HTERT RPE-1 (cell line): ENCODE data around the gene NR3C2.
"Not testable (repeated sequence)": the region's sequence is repeated elsewhere in the genome, so short reads cannot be mapped to it uniquely, and the experiment has no call there.

Source experiments
- in situ Hi-C: fragments of 300-500 bp; cut with MboI; formaldehyde crosslinking; loops from 4 replicates; pipeline ENCODE4 v1.14.3; 2020; ENCODE audit warnings: low sequenced_read_pairs

NR3C2 gene

DNA sequence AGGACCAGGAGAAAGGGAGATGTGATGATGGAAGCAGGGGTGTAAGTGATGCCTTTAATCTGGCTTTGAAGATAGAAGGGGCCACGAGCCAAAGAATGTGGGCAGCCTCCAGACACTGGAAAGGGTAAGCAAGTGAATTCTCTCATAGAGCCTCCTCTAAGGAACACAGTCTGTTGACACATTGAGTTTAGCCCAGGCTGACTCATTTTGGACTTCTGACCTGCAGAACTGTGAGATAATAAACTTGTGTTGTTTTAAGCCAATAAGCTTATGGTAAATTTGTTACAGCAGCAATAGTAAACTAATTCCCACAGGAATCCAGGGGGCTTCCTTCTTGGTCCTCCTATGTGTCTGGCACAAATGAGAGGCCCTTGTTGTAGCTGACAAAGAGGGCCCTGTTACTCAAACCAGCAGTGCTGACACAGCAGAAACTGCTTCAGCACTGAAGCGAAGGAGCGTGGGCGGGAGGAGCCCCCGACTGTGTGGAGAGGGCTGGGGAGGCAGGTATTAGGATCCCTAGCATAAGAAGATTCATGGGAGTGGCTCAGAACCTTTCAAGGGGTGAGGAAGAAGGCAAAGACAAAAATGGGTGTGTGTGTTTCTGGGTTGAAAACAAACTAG, 268.7 kb downstream of the NR3C2 start:
- in situ Hi-C loops = no loop called here

GRCh38 chr4:148171596-148171995, 270.6 kb downstream of the NR3C2 start:
- in situ Hi-C loops = no loop called here

DNA sequence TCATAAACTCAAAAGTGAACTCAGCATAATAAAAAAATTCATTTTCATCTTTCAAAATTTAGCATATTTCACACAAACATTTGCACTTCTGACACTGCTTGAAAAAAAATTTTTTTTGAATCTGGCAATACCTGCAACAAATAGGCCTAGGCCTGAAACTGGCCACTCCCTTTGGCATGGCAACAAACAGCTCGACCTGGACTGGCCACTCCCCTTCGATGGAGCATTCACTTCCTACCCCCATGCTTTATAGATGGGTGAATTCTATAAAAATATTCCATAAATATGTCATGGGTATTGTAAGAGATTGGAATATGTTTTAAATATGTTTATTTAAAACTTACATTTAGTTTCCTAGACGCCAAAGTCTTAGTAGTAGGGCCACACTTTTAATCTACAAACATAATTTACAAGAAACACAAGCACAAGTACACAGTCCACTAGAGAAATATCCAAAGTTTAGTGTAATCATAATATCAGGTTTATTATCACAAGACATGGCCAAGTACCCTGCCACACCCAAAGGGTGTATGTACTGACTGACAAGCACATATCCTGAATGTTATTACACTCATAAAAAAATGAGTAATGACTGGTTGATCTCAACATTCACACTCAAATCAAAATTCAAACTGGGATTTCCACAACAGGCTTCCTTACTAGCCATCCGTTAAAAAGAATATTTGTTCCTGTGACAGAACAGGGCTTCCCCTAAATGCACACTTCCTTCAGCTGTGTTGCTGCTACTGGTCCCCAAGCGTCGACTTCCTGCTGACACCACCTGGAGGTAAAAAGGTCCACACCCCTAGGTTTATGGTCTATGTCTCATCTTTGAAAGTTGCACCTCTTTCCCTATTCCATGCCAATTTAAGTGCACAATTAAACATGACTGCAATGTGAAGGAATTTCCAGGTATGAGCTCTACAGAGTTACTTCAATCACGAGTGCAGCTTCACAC, 271.5 kb downstream of the NR3C2 start:
- in situ Hi-C loops = no loop called here

DNA sequence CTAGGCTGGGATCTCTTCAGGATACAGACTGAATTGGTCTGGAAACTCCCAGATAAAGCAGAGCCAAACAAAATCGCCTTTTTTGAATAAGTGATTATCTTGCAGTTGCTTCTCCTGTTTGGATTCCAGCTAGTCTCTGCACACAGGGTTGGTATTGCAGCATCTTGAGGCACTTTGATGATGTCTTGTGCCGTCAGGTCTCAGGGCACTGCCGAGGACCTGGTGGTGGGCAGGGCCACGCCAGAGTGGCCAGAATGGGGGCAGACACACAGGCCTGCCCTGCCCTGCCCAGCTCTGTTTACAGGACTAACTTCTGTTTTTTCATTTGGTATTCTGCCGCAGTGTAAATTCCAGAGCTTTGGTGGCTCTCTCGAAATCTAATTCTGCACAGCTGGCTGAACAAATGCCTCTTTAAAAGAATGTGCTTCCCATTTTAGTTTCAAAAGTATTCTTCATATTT, 276.1 kb downstream of the NR3C2 start:
- in situ Hi-C loops = no loop called here

DNA sequence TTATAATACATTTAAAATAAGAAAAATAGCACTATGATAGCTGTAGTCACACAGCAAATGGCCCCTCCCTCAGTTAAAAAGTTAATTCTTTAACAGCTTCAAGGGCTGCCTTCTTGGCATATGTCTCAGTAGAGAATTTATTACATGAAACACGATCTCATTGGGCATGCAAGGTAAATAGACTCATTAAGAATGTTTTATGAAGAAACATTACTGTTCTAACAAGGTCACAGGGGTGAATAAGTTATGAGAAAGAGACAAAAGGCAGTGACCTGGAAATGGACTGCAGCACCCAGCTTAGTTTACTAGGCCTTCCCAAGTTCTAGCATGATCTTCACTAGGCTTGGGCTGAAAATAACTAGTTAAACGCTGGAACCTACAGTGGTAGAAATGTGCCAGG, 277.7 kb downstream of the NR3C2 start:
- in situ Hi-C loops = no loop called here

DNA sequence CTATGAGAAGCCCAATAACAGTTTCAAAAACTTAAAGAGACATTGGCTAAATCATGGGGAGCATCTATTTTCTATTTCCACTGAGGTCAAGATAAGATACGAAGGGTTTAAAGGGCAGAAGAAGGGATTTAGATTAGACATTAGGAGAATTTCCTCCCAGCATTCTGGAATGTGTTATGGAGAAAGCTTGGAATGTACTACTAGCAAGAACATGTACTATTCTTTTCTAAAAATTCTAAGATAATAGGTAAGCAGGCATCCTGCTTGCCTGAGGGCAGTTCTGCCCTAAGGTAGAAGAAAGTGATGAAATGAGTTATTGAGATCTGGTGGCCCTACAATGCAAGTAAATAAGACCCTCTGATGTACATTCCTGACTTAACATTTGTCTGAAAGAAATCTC, 279.2 kb downstream of the NR3C2 start:
- in situ Hi-C loops = no loop called here

- in situ Hi-C loops = no loop called here
Measured at GRCh38 chr4:148162519-148162918, 279.7 kb downstream of the NR3C2 start.

DNA sequence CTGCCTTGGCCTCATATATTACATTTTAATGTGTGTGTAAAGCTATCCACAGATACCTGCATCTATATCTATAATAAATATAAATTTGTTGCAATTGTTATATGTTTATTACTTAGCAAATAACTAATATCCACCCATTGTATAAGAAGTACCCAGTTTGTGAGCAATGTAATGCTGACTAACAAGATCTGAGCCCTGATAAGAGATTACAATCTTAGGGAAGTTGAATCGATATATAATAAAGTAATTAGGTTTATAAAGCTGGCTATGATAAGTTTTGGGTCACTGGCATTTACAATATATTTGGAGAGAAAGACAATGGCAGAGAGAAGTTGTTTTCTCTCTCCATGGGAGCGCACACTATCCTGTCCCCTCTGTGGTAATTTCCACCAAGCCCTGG, 280.6 kb downstream of the NR3C2 start:
- in situ Hi-C loops = no loop called here

DNA sequence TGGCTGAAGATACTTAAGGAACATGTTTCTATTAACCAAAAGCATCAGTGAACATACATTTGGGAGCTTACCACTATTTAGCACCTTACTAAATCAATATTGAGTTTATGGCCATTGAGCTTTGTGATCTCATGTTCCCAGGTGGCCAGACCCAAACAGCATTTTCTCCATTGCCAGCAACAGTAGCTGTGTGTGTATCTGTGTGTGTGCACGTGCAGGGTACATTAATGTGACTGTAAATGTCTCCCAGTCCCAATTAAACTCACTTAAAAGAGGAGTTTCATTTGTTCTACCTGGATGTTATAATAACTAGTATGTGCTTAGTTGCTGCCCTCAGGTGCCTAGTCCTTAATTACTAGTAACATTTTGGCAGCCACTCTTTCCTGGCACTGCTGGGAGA, 282.4 kb downstream of the NR3C2 start:
- in situ Hi-C loops = no loop called here

DNA sequence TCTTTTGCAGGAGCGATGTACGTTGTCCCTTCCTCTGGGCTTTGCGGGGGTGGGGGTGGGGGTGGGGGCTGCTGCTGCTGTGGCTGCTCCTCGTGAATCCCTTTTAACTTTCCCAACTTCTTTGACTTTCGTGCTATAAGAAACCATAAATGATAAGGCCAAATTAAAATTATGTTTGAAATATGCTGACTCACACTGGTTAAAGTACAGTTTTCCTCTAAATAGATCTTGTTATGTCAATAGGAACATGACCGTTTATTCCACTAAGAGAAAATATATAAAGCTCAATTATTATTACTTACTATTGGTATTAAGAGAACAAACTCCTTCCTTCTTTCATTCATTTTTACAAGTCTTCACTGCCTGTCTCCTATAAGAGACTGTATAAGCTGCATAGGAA, 287.4 kb downstream of the NR3C2 start:
- in situ Hi-C loops = no loop called here

GRCh38 chr4:148152868-148153625, 289.2 kb downstream of the NR3C2 start:
- in situ Hi-C loops = no loop called here

DNA sequence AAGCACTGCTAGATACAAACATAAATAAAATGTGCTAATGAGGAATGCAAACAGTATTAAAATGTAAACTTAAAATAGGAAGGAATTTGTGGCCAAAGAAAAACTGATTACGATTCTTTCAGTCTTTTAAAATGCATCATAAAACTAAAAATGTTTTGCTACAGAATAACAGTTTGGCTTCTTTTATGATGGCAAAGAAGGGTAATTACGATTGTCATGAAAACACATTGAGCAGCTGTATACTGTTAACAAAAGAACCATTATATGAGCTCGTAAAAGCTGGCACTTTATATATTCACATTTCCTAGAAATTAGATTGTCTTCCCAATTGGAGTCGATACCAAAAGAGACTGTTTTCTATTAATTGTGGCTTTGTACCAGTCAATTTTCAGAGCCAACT, 290.4 kb downstream of the NR3C2 start:
- in situ Hi-C loops = no loop called here

- in situ Hi-C loops = no loop called here
Measured at GRCh38 chr4:148145475-148145874, 296.7 kb downstream of the NR3C2 start.

DNA sequence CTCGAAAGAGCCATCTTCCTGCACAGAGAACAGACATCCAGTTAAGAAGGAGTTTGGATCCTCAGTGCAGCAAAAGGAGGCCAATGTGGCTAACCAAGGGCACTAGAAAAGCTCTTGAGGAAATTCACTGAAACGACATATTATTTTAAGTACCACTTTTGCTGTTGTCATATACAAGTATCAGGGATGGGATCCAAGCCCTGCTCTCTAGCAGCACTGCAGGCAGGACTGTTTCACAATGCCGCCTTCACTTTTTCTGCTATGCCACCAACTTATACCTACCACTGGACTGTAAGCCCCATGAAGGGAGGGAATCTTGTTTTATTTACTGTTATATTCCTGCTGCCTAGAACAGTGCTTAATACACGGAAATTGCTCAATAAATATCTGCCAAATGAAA, 299.0 kb downstream of the NR3C2 start:
- in situ Hi-C loops = no loop called here

GRCh38 chr4:148141501-148141900, 300.7 kb downstream of the NR3C2 start:
- in situ Hi-C loops = no loop called here

- in situ Hi-C loops = no loop called here
Measured at GRCh38 chr4:148126825-148127224, 315.4 kb downstream of the NR3C2 start.

DNA sequence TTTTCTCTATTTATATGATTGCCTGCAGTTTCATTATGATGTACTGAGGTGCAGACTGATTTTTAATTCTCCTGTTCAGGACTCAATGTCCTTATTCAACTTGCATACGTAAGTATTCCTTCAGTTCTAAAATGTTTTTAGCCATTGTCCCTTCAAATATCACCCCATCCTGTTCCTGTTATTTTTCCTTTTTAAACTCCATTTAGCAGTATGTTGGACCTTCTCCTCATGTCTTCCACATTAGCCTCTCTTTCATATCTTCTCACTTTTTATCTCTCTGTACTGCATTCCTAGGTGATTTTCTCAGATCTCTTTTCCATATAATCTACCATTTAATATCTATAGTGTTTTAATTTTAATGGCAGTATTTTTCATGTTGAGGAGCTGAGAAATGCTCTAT, 317.7 kb downstream of the NR3C2 start:
- in situ Hi-C loops = no loop called here

- in situ Hi-C loops = not testable (repeated sequence)
Measured at GRCh38 chr4:148123161-148123560, 319.1 kb downstream of the NR3C2 start.

- in situ Hi-C loops = no loop called here
Measured at GRCh38 chr4:148120216-148120615, 322.0 kb downstream of the NR3C2 start.

DNA sequence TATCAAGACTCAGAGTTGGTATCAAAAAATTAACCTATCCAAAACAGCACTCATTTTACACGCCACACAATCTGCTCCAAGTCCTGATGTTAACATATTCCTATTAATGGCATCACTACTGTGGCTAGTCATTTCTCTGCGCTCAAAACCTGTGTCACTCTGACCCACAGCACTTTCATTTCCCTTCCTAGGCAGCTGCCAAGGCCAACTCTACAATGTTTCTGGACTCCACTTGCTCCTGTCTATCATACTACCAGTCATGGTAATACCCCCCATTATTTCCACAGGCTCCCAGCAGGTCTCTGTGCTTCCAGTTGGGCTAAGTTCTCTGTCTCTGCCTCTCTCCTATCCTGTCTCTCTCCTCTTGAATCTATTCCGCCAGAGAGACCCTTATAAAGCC, 323.6 kb downstream of the NR3C2 start:
- in situ Hi-C loops = no loop called here

- in situ Hi-C loops = no loop called here
Measured at GRCh38 chr4:148118179-148118578, 324.0 kb downstream of the NR3C2 start.

GRCh38 chr4:148116969-148117368, 325.2 kb downstream of the NR3C2 start:
- in situ Hi-C loops = no loop called here
